ENCODE results near the gene BMF.
"Not testable (repeated sequence)": the region's sequence is repeated elsewhere in the genome, so short reads cannot be mapped to it uniquely, and the experiment has no call there.

Gene BMF

GRCh38 chr15:40125950-40126349, 17.3 kb upstream of the BMF start:
- DNase-seq: no peak

GRCh38 chr15:40124807-40125285, 16.2 kb upstream of the BMF start:
- not testable (repeated sequence) for DNase-seq

- DNase-seq: not testable (repeated sequence)
Observed at GRCh38 chr15:40124333-40124732, 15.7 kb upstream of the BMF start.

GRCh38 chr15:40123863-40124262, 15.2 kb upstream of the BMF start:
- not testable (repeated sequence) for DNase-seq

- DNase-seq: not testable (repeated sequence)
Observed at GRCh38 chr15:40122989-40123388, 14.3 kb upstream of the BMF start.

GRCh38 chr15:40121911-40122638, 13.4 kb upstream of the BMF start:
- no peak for DNase-seq

GRCh38 chr15:40118473-40118872, 9.8 kb upstream of the BMF start:
- no peak for DNase-seq

GRCh38 chr15:40115670-40116093, 7.0 kb upstream of the BMF start:
- DNase-seq: peak; percentile 9

GRCh38 chr15:40115106-40115505, 6.4 kb upstream of the BMF start:
- DNase-seq: not testable (repeated sequence)

GRCh38 chr15:40114218-40114617, 5.5 kb upstream of the BMF start:
- DNase-seq: no peak

GRCh38 chr15:40112789-40113188, 4.1 kb upstream of the BMF start:
- no peak for DNase-seq

GRCh38 chr15:40111888-40112287, 3.2 kb upstream of the BMF start:
- no peak for DNase-seq

- DNase-seq: no peak
Observed at GRCh38 chr15:40110866-40111550, 2.3 kb upstream of the BMF start.

GRCh38 chr15:40108061-40108854, 421 bp downstream of the BMF start:
- DNase-seq: no peak

- peak; percentile 40 for DNase-seq
Observed at GRCh38 chr15:40106203-40107161, 2.2 kb downstream of the BMF start.

GRCh38 chr15:40105517-40106202, 3.0 kb downstream of the BMF start:
- no peak for DNase-seq

- DNase-seq: peak; percentile 69
Observed at GRCh38 chr15:40104865-40105516, 3.7 kb downstream of the BMF start.

GRCh38 chr15:40104296-40104864, 4.3 kb downstream of the BMF start:
- no peak for DNase-seq

- no peak for DNase-seq
Observed at GRCh38 chr15:40103864-40104271, 4.8 kb downstream of the BMF start.

Data from GDM1 (cell line).